Astrocyte of the spinal cord (primary cell): Measurements from ENCODE around the gene TMEM200C.

Experiments used
- DNase-seq: peaks from one replicate; pipeline ENCODE4 v3.0.0; 2011; ENCODE audit warnings: low read depth, low spot score
- H3K4me3 ChIP-seq: 2 replicates; pipeline ENCODE4 v1.5.1; 2011; ENCODE audit warnings: low read depth, mild to moderate bottlenecking, low read length, moderate library complexity
- CTCF ChIP-seq: IDR thresholded peaks from 2 replicates; pipeline ENCODE4 v1.5.1; 2012; ENCODE audit warnings: low read depth, mild to moderate bottlenecking, low read length, inconsistent platforms
- in situ Hi-C: cut with HindIII; loops from 2 replicates; pipeline ENCODE4 v1.10.0; 2017; ENCODE audit warnings: low sequenced_read_pairs

Gene TMEM200C

GRCh38 chr18:5895299-5895875 is at the start of gene TMEM200C:
TMEM200C (minus strand) TSS chr18:5895522; CDS start chr18:5892063, 3,459 bp downstream.
- H3K4me3 ChIP-seq = peak within 1 kb of the TSS; percentile 65
- TF ChIP-seq CTCF = no peak
- DNase-seq = peak; percentile 43
- in situ Hi-C loops = no loop called here

DNA sequence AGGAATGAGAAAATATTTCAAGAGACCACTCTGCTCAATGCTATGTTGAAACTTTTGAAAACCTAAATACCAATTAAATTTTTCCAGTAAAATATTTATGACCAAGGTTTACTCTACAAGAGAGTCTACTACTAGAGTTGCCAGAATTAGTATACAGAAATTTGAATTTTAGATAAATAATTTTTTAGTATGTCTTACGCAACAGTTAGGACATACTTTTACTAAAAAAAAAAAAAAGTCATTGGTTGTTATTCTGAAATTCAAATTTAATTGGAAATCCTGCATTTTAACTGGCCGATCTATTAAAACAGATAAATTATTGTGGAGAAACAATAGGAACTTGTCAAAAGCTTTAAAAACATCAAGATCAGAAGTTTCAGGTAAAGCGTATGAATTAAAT is 49.1 kb upstream of the TMEM200C start:
- H3K4me3 ChIP-seq = no peak overlapping the region
- no peak for TF ChIP-seq CTCF
- in situ Hi-C loops = no loop called here
- no peak for DNase-seq

GRCh38 chr18:5943514-5943913 is 48.2 kb upstream of the TMEM200C start:
- H3K4me3 ChIP-seq = no peak overlapping the region
- in situ Hi-C loops = no loop called here
- no peak for TF ChIP-seq CTCF
- no peak for DNase-seq

GRCh38 chr18:5942591-5942990 is 47.3 kb upstream of the TMEM200C start:
- no peak for DNase-seq
- in situ Hi-C loops = no loop called here
- TF ChIP-seq CTCF = no peak
- H3K4me3 ChIP-seq = no peak overlapping the region

- H3K4me3 ChIP-seq = no peak overlapping the region
- TF ChIP-seq CTCF = no peak
- no peak for DNase-seq
- in situ Hi-C loops = no loop called here
Observed at GRCh38 chr18:5941890-5942289, 46.6 kb upstream of the TMEM200C start.

GRCh38 chr18:5939801-5940667 is 44.7 kb upstream of the TMEM200C start:
- DNase-seq = no peak
- TF ChIP-seq CTCF = no peak
- in situ Hi-C loops = no loop called here
- H3K4me3 ChIP-seq = no peak overlapping the region
